Neural cell (in vitro differentiated cells): ENCODE measurements around the gene PARD6G. TPM values are rescaled to one million over a fixed set of nuclear protein-coding genes. Genes with fewer than 3 reads are reported as not detected.

Experiments
- H2AFZ ChIP-seq: fragments of 200-600, 300-800 bp; sonication (generic), shearing (Covaris generic); 2 replicates; pipeline ENCODE4 v1.6.0; 2014; ENCODE audit warnings: low read depth, mild to moderate bottlenecking, antibody characterized with exemption, low read length, moderate library complexity
- H3F3A ChIP-seq: fragments of 200-600 bp; shearing (Covaris generic); 2 replicates; pipeline ENCODE4 v1.6.1; 2016; ENCODE audit warnings: mild to moderate bottlenecking, moderate library complexity, mixed read lengths, antibody characterized with exemption, low read length; ENCODE audit not compliant: insufficient read depth, poor library complexity, severe bottlenecking
- H3K27ac ChIP-seq: fragments of 200-600, 300-800 bp; sonication (generic), shearing (Covaris generic); 2 replicates; pipeline ENCODE4 v1.5.1; 2014; ENCODE audit warnings: mild to moderate bottlenecking, low read length, moderate library complexity
- H3K27me3 ChIP-seq: fragments of 300-800, 200-600 bp; sonication (generic), shearing (Covaris generic); 2 replicates; pipeline ENCODE4 v1.6.0; 2014; ENCODE audit warnings: mild to moderate bottlenecking, low read depth, low read length, moderate library complexity; ENCODE audit not compliant: insufficient read depth
- H3K36me3 ChIP-seq: fragments of 300-800, 200-600 bp; sonication (generic), shearing (Covaris generic); 2 replicates; pipeline ENCODE4 v1.5.1; 2014; ENCODE audit warnings: mild to moderate bottlenecking, antibody characterized with exemption, low read length, moderate library complexity; ENCODE audit not compliant: insufficient read depth
- H3K4me2 ChIP-seq: fragments of 300-800, 200-600 bp; sonication (generic), shearing (Covaris generic); 2 replicates; pipeline ENCODE4 v1.6.0; 2014; ENCODE audit warnings: mild to moderate bottlenecking, low read length
- H3K4me3 ChIP-seq: fragments of 300-800, 200-600 bp; sonication (generic), shearing (Covaris generic); 2 replicates; pipeline ENCODE4 v1.5.1; 2014; ENCODE audit warnings: mild to moderate bottlenecking, low read length, moderate library complexity
- H3K79me2 ChIP-seq: fragments of 200-600 bp; shearing (Covaris generic); replicated peaks from 2 replicates; pipeline ENCODE4 v1.6.0; 2014; ENCODE audit warnings: mild to moderate bottlenecking, low read length, moderate library complexity; ENCODE audit not compliant: insufficient read depth
- H3K9ac ChIP-seq: fragments of 300-800, 200-600 bp; sonication (generic), shearing (Covaris generic); 2 replicates; pipeline ENCODE4 v1.6.1; 2016; ENCODE audit warnings: mild to moderate bottlenecking, low read length, mixed read lengths
- H3K9me2 ChIP-seq: fragments of 200-600 bp; shearing (Covaris generic); 2 replicates; pipeline ENCODE4 v1.6.1; 2016; ENCODE audit warnings: mild to moderate bottlenecking, low read length, mixed read lengths; ENCODE audit not compliant: insufficient read depth
- H3K9me3 ChIP-seq: fragments of 200-600, 300-800 bp; sonication (generic), shearing (Covaris generic); 2 replicates; pipeline ENCODE4 v1.6.1; 2016; ENCODE audit warnings: mild to moderate bottlenecking, mixed run types, low read length, moderate library complexity, mixed read lengths
- H4K20me1 ChIP-seq: fragments of 200-600 bp; shearing (Covaris generic); 2 replicates; pipeline ENCODE4 v1.6.1; 2016; ENCODE audit warnings: mild to moderate bottlenecking, mixed run types; ENCODE audit not compliant: insufficient read depth
- CTCF ChIP-seq: fragments of 450-650 bp; IDR thresholded peaks from 2 replicates; pipeline ENCODE4 v1.5.1; 2014; ENCODE audit warnings: antibody characterized with exemption, mild to moderate bottlenecking, moderate library complexity; ENCODE audit not compliant: poor library complexity, severe bottlenecking
- EP300 ChIP-seq: fragments of 450-650 bp; conservative IDR thresholded peaks from 2 replicates; pipeline ENCODE4 v1.6.1; 2014; ENCODE audit warnings: antibody characterized with exemption, mild to moderate bottlenecking, moderate library complexity; ENCODE audit not compliant: poor library complexity, severe bottlenecking
- EZH2 ChIP-seq: fragments of 200-600, 300-800 bp; shearing (Covaris generic), sonication (generic); IDR thresholded peaks from 2 replicates; pipeline ENCODE4 v1.6.1; 2014; ENCODE audit warnings: antibody characterized with exemption, low read length, borderline replicate concordance, mild to moderate bottlenecking; ENCODE audit not compliant: insufficient read depth, poor library complexity, severe bottlenecking
- MXI1 ChIP-seq: fragments of 450-650 bp; conservative IDR thresholded peaks from 2 replicates; pipeline ENCODE4 v1.6.1; 2014; ENCODE audit warnings: antibody characterized with exemption, mild to moderate bottlenecking; ENCODE audit not compliant: poor library complexity, severe bottlenecking
- POLR2AphosphoS5 ChIP-seq: IDR thresholded peaks from 2 replicates; pipeline ENCODE4 v1.6.1; 2012
- RAD21 ChIP-seq: fragments of 450-650 bp; conservative IDR thresholded peaks from 2 replicates; pipeline ENCODE4 v1.6.1; 2014; ENCODE audit warnings: antibody characterized with exemption, mild to moderate bottlenecking, moderate library complexity
- REST ChIP-seq: IDR thresholded peaks from 2 replicates; pipeline ENCODE4 v1.6.1; 2012; ENCODE audit warnings: borderline replicate concordance
- SMC3 ChIP-seq: fragments of 450-650 bp; conservative IDR thresholded peaks from 2 replicates; pipeline ENCODE4 v1.6.1; 2014; ENCODE audit warnings: antibody characterized with exemption, mild to moderate bottlenecking, moderate library complexity; ENCODE audit not compliant: poor library complexity
- TAF1 ChIP-seq: IDR thresholded peaks from 2 replicates; pipeline ENCODE4 v1.6.1; 2012; ENCODE audit warnings: low read depth
- polyA plus RNA-seq: library from polyadenylated mRNA; depleted of rRNA; stranded (reverse); fragments of >200 nt; gene quantifications from 2 replicates; pipeline ENCODE4 v1.2.3, GENCODE V29; 2014

PARD6G gene
- polyA plus RNA-seq, 1 donor from 2014 or later, result 9.3 TPM

- Histone ChIP-seq H3K27me3 (no peaks in the 10 kb centered on the region), H3F3A (no peaks in the 10 kb centered on the region), H3K79me2 (peaks cover 4% of the 10 kb centered on the region), H3K4me2 (no peak overlapping the region), H4K20me1 (no peaks in the 10 kb centered on the region), H2AFZ (no peak overlapping the region), H3K9ac (no peak overlapping the region), H3K9me3 (no peaks in the 10 kb centered on the region), H3K4me3 (no peak overlapping the region), H3K36me3 (peaks cover 5% of the 10 kb centered on the region), H3K9me2 (no peaks in the 10 kb centered on the region), H3K27ac (no peak overlapping the region)
- TF ChIP-seq SMC3 (no peak), REST (no peak), TAF1 (no peak), POLR2AphosphoS5 (no peak), RAD21 (no peak), EZH2 (no peak), MXI1 (no peak), EP300 (no peak), CTCF (no peak)
Measured at GRCh38 chr18:80191907-80192652, 55.2 kb downstream of the PARD6G start.

GRCh38 chr18:80191264-80191663 is 56.0 kb downstream of the PARD6G start:
- H3K79me2 ChIP-seq, result peaks cover 4% of the 10 kb centered on the region
- no peaks in the 10 kb centered on the region for H3F3A ChIP-seq
- H3K27ac ChIP-seq, result no peak overlapping the region
- peaks cover 5% of the 10 kb centered on the region for H3K36me3 ChIP-seq
- H3K4me3 ChIP-seq, result no peak overlapping the region
- H3K9me2 ChIP-seq, result no peaks in the 10 kb centered on the region
- H2AFZ ChIP-seq, result no peak overlapping the region
- no peaks in the 10 kb centered on the region for H4K20me1 ChIP-seq
- H3K4me2 ChIP-seq, result no peak overlapping the region
- no peak for TF ChIP-seq RAD21
- no peak for TF ChIP-seq SMC3
- no peak for TF ChIP-seq REST
- TF ChIP-seq EP300, result no peak
- no peak overlapping the region for H3K9ac ChIP-seq
- no peaks in the 10 kb centered on the region for H3K9me3 ChIP-seq
- no peaks in the 10 kb centered on the region for H3K27me3 ChIP-seq
